NCI-H345 treated with DMSO at 0.1 percent for 48 hours (cell line): ENCODE measurements around the gene ZNF521.

ENCODE experiments used
- DNase-seq: peaks from one replicate; lab custom pipeline; 2025; ENCODE audit not compliant: unreplicated experiment; lab: John Stamatoyannopoulos, UW

Gene ZNF521

DNA sequence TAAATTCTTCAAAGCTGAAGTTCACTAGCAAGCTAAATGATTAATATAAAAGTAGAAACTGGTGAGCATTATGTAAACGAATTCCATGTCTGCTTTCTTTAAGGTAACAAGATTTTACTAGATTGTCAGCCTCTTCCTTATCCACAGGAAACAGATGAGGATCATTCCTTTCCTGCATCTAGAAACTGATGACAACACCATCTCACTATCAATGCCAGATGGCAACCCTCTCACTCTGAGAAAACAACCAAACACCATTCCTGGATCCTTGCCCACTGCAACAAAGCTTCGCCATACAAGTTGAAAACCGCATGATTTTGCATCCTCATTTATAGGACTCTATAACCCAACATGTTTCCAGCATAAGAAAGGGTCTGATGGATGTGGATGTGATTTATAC, 122.9 kb downstream of the ZNF521 start:
- no peak for DNase-seq

DNA sequence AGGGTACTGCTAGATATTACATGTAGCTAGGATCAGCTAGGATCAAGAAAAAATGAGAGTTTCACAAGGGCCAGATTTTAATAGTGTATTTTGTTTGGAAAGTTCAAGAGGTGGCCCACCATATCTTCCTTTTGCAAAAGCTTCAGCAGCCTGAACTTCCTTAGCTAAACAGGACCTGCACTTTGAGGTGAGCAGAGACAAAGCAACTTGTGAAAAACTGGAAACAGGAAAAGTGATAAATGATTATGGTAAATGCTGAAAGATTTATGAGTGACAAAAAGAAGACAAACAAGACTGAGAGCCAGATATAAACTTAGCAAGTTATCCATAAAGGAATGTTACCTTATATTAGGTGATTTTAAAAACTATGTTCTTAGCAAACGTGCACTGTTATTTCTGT, 123.6 kb downstream of the ZNF521 start:
- DNase-seq: no peak

DNA sequence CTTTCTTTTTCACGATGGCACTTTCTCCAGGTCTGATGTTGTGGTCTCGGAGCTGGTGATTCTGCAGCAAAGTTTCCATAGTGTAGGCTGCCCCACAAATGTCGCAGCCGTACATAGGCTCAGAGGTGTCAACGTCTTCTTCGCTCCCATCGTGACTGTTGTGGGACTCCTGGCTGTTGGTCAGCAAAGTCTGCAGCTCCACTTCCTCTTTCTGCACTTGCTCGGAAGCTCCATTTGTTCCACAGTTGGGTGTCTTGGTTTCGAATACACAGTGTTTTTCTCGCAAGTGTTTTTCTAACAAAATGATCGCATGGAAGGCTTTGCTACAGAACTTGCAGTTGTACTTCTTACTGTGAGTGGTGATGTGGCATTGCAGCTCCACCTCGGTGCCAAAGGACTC, 126.8 kb downstream of the ZNF521 start:
- DNase-seq: no peak

DNA sequence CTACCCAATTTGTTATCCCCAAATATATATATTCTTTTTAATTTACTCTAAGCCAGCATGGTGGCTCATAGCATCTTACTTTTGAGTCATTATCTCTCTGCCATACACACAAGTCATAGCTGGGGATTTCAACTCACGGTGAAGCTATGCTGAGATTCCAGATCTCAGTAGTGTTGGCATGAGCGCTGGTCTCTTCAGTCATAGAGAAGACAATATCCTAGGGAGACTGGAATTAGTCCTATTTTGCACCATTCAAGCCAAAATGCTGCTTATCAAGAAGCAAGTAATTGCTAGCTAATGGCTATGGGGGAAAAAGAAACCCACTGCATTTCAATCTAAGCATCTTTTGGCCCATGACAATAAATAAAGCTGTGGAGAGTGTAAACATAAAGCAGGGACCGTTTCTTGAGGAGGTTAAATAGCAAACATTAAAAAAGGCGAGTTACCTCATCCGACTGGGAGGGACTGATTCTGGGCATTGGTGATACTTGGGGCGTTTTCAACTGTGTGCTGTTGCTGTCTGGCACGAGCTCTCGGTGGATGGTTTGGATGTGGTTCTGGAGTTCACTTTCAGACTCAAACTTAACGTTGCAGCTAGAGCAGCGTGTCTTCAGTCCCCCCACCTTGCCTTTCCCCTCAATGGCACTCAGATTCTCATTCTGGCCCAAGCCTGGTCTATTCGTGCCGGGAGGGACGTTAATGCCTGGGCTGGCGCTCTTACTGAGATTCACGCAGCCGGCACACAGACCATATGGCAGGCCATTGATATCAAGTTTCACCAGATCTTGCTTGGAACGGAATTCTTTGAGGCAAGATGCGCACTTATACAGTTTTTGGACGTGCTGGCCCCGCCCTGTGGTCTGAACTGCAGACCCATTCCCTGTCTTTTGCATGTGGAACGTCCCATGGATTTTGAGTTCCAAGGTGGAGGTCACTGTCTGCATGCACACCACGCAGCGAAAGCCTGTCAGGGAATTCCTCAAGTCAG, 127.8 kb downstream of the ZNF521 start:
- no peak for DNase-seq

DNA sequence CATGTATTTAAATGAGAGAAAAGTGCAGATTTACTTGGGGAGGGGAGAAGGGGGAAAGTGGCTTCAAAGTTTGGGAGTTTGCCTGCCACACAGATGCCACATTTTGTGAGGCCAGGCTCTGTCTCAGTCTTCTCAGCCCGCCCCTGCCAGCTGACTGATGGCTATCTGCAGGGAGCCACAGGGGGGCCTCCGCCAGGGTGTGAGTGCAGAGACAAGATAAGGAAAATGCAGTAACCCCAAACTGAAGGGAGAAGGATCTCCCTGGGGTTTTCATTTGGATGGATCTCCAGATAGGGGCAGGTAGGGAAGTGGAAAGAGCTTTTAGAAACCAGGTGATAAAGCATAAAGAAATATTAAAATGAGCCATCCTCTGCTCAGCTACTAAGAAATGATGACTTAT, 128.8 kb downstream of the ZNF521 start:
- DNase-seq: no peak

DNA sequence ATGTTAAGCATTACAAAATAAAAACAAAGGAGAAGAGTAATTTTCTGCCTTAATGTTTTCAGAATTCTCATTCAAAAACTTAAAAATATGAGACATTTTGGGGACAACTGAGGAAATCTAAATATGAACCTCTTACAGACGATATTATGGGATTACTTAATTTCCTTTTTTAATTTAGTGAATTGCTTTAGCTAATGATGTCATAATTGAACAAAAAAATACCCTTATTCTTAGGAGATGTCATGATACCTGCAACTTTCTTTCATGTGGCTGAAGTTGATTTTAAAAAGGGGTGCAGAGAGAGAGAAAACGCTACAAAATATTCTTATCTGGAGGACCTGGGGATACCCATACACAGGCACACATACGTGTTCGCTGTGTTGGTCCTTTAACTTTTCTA, 129.3 kb downstream of the ZNF521 start:
- DNase-seq: no peak

DNA sequence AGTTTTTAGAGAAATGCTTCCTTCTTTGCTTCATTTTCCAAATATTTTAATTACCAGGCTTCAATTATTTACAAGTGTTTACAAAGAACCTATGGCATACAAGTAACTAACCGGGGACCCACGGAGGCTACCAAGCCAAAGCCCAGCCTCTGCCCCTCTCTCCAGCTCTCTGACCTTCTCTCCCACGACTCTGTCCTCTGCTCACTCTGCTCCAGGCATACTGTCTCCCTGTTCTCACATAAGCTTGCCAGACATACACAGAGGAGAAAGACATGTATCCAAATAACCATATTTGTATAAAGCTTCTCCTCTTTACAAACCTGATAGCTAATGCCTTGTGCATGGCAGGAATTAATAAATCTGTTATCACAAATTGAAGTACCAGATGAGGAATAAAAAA, 141.3 kb downstream of the ZNF521 start:
- DNase-seq: no peak

DNA sequence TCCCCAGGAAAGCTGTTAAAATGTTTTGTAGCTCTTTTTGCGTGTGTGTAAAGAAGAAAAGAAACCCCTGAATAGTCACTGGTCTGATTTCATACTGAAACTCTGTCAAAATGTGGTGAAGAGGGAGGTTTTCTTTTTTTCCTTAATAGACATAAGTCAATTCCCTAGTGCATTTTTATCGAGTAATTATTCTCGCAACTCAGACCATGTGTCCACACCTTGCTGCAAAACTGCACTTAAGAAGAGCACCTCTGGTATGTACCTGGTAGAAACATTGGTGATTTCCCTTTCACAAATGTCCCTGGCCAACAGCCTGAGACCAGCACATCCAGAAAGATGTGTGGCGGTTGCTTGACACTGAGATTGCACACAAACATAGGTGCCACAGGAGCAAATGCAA, 159.9 kb downstream of the ZNF521 start:
- DNase-seq: no peak

DNA sequence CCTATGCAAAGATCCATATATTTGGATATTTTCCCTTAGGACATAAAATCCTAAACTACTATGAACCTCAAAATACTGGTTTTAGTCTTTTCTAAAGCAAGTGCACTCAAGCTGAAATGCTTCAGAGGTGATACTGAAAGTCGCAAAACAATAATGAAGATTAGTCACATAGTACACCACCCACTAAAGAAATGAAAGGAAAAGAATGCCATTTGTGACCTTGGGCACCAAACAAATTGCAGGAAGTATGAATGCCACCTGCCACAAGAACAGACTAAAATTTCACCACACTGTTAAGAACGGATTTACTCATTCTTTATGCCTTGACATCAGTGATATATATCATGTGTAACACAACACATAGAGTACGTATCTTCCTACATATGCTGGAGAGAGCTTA, 161.5 kb downstream of the ZNF521 start:
- DNase-seq: no peak

DNA sequence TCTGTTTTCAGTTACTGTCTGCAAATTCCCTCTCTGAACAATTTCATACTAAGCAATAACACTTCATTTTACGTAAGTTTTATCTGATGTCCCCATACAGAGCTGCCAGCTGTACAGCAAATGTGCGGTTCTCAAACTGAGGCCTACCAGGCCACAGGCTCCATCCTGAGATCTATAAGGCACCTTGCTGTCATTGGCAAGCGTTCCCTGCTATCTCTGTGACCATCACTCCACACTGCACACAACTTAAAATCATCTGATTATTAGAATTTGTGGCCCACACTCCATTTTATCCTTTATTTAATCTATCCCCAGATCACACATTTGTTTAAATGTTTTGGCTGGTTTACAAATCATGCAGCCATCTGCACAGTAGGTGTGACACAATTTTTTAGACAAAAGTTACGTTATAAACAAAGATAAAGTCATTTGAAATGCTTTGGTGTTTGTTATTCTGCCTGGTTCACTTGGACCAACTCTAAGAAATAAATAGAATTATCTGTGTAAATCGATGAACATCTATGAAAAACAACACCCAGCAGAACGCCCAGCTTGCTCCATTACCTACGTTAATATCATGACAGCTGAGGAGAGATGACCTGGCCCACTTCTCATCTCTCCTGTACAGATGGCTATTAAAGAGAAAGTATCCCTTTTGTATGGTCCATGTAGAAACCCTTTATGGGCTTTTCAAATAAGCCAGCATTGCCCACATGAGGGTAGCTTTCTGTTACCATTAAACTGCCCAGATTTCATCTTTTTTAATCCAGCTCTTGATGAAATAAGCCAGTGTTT, 162.4 kb downstream of the ZNF521 start:
- no peak for DNase-seq

DNA sequence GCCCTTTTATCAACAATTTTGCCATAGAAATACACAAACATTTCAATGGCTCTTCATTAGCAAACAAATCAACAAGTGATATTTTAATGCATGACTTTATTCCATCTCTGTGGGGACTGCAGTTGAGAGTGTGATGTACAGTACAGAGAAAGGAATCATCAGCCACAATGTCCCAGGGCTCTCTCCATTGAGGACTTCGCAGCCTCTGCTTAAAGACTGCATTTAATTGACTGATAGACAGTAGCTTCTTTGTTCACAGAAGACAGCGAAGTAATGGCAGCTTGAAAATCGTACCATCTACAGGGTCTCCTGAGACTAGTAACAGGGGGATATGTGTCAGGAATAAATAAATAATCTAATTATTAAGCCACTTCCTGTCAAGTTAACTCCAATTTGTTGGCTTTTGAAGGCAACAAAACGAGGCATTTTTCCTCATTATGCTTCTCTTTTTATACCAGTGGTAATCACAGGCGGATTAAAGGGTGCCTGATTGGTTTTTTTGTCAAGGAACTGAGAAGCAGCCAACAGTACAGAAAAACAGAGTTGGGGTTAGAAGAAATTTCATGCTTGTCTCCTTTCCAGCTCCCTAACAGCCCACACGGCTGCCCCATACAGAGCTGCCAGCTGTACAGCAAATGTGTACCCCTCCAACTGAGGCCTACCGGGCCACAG, 164.3 kb downstream of the ZNF521 start:
- DNase-seq: no peak

DNA sequence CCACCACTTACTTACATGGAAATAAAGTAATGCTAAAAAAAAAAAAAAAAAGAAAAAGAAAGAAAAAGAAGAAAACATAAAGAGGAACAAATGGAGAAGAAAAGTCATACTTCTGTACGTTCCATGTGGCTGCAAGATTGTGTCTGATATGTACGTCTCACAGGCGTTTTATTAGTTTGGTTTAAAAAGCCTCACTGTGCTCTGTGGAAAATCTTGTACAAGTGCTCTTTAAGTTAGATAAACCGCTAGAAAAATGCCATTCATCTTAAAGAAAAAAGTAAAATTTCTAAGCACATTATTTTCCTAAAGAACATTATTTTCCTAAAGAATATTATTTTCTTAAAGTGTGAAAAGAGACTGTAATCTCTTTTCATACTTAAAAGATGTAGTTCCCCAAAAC, 165.1 kb downstream of the ZNF521 start:
- no peak for DNase-seq

DNA sequence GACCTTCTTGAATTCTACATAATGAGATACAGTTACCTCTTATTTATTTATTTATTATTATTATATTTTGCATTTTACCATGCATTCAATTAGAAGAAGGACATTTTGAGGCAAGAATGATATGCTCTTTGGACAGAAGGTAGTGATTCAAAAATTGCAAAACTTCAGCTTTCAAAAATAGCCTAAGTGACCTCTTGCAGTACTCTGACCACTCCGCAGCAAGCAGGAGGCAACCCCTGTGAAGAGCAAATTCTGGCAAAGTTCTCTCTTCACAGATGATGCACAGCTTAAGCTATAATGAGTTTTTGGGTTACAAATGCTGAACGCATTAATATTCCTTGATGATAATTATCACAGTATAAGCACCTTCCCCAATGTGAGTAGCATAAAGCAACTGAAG, 170.0 kb downstream of the ZNF521 start:
- DNase-seq: no peak

DNA sequence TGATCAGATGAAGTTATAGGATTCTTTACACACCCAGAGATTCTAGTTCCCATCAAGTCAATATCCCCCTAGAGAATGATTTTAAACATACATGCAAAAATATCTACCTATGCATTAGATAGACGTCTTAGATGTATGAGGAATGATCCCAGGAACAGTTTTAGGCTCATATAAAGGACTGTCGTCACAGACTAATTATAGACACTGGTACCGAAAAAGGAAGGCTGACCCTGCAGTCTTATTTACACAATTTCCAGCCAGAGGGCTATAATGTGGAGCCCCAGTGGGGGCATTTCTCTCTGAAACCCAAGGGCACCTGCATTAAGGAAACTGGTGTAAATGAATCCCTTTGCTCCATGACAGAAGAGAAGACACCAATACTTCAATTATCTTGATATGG, 170.4 kb downstream of the ZNF521 start:
- DNase-seq: no peak

DNA sequence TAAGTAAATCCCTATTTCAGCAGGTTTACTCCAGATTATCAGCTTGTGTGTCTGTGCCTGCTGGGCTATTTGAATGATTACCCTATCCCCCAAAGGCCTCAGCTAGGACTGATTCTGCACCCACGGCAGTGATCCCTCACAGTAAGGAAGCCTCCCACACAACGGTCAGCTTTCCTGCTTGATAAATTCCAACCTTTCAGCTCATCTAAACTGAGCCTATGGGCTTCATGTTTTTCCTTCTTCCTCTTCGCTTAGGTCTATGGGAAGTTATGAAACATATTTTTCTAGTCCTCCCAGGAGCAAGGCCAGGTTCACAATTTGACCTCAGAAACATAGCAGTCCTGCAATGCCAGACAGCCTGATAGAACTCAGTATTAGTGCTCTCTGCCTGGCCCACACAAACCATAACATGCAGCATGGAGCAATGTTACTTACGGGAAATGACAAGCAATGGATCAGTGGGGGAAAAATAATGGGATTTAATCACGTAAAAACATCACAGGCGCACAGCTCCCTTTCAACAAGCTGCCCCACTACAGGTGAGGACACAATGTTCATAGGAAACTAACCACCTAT, 170.9 kb downstream of the ZNF521 start:
- DNase-seq: no peak

DNA sequence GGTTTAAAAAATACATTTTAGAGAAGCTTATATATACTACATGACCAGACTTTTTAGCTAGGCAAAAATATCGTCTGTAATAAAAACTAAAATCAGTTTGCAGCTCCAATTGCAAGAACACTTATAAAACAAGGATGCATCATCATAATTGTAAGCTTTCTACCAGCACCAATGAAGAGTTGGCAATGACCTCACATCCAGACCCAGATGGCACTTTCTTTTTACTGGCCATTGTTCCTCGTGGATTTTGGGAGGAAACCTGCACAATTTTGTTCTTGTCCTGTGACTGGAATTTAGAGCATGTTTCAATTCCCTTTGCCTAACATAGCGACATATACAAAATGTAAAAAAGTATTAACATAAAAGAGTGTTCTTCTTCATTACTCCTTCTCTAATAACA, 174.3 kb downstream of the ZNF521 start:
- DNase-seq: no peak

DNA sequence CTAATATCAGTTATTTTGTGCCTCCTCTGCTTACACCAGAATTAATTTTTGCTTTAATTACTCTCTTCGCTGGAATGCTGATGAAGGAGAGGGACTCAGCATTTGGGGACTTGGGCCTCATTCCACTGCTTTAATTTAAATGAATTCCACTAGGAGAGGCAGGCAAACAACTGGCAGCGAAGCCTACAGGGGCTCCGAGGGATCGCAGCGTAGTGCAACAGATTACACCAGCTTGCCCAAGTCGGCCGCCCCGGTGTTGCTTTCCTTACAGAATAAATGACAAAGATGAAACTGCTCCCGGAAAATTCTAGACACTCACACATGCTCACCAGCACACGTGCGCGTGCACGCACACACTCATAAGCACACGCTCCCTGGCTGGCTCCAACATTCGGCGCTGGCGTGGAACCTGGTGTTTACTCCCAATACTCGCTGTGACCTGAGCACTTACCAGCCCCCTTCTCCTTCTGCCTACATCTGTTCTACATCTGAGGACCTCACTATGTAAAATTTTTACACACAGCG, 175.4 kb downstream of the ZNF521 start:
- DNase-seq: no peak

DNA sequence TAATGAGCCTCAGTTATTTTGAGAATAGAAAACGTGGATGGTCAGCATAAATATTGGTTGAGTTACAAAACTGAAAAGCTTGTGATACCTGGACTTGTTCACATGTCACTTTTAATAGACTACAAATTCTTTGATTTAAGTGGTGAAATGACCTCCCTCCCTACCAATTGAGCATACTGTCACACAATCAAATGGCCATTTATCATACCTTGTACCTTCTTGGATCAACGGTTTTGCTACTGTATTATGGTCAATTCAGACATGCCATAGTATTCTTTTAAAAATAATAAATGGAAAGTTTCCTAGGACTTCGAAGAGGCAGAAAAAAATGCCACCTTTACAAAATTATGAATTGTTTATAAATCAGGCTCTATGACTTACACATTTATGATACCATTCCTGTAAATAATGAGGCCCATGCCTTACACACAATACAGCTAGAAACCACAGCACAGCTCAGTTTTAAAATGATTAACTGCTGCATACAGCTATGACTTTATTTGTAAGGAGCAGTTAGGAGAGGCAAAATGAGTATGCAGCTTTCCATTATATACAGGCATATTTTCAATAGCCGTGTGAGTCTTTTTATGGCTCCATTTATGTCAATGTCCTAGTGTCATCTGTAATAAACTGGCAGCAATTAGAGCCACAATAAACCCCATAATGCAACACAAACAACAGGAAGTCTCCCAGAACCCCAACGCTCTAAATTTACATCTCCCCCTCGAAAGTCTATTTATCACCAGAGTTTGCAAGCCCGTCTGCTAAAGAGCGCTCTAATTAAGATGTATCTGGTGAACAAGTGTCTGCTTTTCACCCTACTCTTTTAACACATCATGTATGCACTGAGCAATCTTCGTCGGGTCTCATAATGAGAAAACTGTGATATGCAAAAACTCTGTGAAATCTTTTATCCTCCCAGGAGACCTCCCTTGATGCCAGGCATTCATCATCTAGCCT, 176.1 kb downstream of the ZNF521 start:
- DNase-seq: no peak

DNA sequence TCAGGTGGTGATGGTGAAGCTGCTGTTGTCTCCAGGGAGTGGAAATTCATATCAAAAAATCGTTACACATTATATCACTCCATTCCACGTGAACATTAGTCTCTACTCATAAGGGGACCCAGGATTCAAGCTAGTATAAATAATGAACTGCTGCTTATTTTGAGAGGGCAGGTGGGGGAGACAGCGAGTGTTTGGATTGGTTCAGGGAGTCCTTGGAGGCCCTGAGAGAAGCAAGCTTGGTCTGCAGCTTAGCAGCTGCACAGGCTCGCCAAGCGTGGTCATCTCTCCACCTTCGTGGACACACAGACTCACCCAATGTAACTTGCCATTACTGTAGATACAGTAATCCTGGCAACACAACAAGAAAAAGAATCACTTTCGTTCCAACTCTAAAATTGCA, 177.6 kb downstream of the ZNF521 start:
- DNase-seq: no peak

DNA sequence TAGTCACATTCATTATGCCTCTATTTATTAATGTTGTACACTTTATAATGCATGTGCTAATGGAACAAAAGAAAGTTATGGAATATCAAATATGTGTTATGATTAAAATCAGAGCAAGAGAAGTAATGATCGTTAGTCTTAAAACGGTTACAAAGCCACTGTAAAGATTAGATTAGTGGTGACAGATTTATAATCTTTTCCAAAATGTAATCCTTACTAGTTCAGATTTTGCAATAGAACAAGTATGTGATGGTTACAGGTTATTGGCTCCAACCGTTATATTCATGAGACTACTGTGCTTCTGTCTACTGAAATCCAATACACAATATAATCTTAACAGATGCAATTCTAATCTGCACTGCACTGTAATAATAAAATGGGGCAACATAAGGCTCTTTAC, 180.6 kb downstream of the ZNF521 start:
- no peak for DNase-seq
